ENCODE data around the gene PSMD11.

DNA sequence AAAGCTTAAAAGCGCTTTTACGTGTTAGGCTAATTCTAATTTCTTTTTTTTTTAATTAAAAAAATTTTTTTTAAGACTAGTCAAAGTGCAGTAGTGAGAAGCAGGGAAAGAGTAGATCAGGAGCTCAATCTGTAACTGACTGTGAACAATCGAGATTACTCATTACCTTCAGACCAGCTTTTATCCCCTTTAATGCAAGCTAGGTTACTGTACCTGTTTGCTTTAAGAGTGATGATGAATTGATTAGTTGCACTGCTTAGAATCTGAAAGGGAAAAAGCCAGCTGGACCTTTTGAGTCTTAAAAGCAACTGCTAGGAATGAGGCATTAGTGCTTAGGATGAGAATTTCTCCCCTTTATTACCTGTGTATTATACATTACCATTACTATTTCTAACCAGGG, 19.0 kb downstream of the PSMD11 start:
- TF ChIP-seq POLR2A (IDR thresholded peaks at IDR 0.05; ENCODE audit: control extremely low read depth in 1 of 2, low read depth in 2 of 2, low read length in 2 of 2): no peak
- no peak for TF ChIP-seq HDAC6 (IDR thresholded peaks at IDR 0.05; ENCODE audit: low read depth, low read length)
- TF ChIP-seq JUND (IDR thresholded peaks at IDR 0.05; ENCODE audit: low read length): no peak
- TF ChIP-seq, protein P1, sequence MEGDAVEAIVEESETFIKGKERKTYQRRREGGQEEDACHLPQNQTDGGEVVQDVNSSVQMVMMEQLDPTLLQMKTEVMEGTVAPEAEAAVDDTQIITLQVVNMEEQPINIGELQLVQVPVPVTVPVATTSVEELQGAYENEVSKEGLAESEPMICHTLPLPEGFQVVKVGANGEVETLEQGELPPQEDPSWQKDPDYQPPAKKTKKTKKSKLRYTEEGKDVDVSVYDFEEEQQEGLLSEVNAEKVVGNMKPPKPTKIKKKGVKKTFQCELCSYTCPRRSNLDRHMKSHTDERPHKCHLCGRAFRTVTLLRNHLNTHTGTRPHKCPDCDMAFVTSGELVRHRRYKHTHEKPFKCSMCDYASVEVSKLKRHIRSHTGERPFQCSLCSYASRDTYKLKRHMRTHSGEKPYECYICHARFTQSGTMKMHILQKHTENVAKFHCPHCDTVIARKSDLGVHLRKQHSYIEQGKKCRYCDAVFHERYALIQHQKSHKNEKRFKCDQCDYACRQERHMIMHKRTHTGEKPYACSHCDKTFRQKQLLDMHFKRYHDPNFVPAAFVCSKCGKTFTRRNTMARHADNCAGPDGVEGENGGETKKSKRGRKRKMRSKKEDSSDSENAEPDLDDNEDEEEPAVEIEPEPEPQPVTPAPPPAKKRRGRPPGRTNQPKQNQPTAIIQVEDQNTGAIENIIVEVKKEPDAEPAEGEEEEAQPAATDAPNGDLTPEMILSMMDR (IDR thresholded peaks at IDR 0.05; ENCODE audit: control extremely low read depth in 1 of 3, insufficient read depth in 1 of 3, low read depth in 1 of 3, low read length in 3 of 3): no peak
- TF ChIP-seq EGR1 (IDR thresholded peaks at IDR 0.05; ENCODE audit: borderline replicate concordance, low read depth, low read length): no peak
- no peak for TF ChIP-seq ZNF274 (IDR thresholded peaks at IDR 0.05; ENCODE audit: borderline replicate concordance, extremely low read depth, low read length)
- TF ChIP-seq EP300 (IDR thresholded peaks at IDR 0.05; ENCODE audit: borderline replicate concordance in 1 of 2, low read depth in 2 of 2, low read length in 2 of 2): no peak
- no peak for TF ChIP-seq TAF1 (IDR thresholded peaks at IDR 0.05; ENCODE audit: low read depth, low read length)
- TF ChIP-seq SP1 (IDR thresholded peaks at IDR 0.05; ENCODE audit: low read depth, low read length): no peak
